LHCN-M2 (cell line): ENCODE data around the gene BBOX1. TPM values are rescaled to one million over a fixed set of nuclear protein-coding genes. Genes with fewer than 3 reads are reported as not detected.
A peak's percentile ranks its signal among the peaks of the same experiment; 100 is the strongest.

Experiments
- DNase-seq: peaks from one replicate; pipeline ENCODE4 v3.0.0-alpha.2; 2012; ENCODE audit warnings: low read depth
- total RNA-seq: library from RNA; depleted of rRNA; stranded (reverse); fragments of >200 nt; gene quantifications from 2 replicates; pipeline ENCODE4 v1.2.3, GENCODE V29; 2014

The BBOX1 gene
- total RNA-seq, 1 experiment from 2014 or later = not detected

GRCh38 chr11:27025312-27025955 lies 15.2 kb upstream of the BBOX1 start:
- no peak for DNase-seq

GRCh38 chr11:27025957-27026733 lies 14.5 kb upstream of the BBOX1 start:
- no peak for DNase-seq

- DNase-seq = no peak
Measured at GRCh38 chr11:27028561-27028965, 12.1 kb upstream of the BBOX1 start.

- DNase-seq = no peak
Measured at GRCh38 chr11:27029966-27030365, 10.6 kb upstream of the BBOX1 start.

- no peak for DNase-seq
Measured at GRCh38 chr11:27031754-27032153, 8.9 kb upstream of the BBOX1 start.

GRCh38 chr11:27039873-27040272 lies 742 bp upstream of the BBOX1 start:
- DNase-seq = no peak

- no peak for DNase-seq
Measured at GRCh38 chr11:27041141-27041899, 705 bp downstream of the BBOX1 start.

- DNase-seq = no peak
Measured at GRCh38 chr11:27046956-27047355, 6.3 kb downstream of the BBOX1 start.

- no peak for DNase-seq
Measured at GRCh38 chr11:27052668-27053067, 12.1 kb downstream of the BBOX1 start.

GRCh38 chr11:27055065-27055682 lies 14.6 kb downstream of the BBOX1 start:
- peak; percentile 77 for DNase-seq

GRCh38 chr11:27057091-27057780 lies 16.6 kb downstream of the BBOX1 start:
- no peak for DNase-seq

- DNase-seq = no peak
Measured at GRCh38 chr11:27058456-27058855, 17.8 kb downstream of the BBOX1 start.

- DNase-seq = no peak
Measured at GRCh38 chr11:27059431-27059830, 18.8 kb downstream of the BBOX1 start.

GRCh38 chr11:27060816-27061460 lies 20.3 kb downstream of the BBOX1 start:
- DNase-seq = no peak

GRCh38 chr11:27061461-27061821 lies 20.8 kb downstream of the BBOX1 start:
- no peak for DNase-seq

- DNase-seq = peak; percentile 16
Measured at GRCh38 chr11:27064086-27064485, 23.5 kb downstream of the BBOX1 start.

- DNase-seq = no peak
Measured at GRCh38 chr11:27075192-27075591, 34.6 kb downstream of the BBOX1 start.

- no peak for DNase-seq
Measured at GRCh38 chr11:27075655-27076054, 35.0 kb downstream of the BBOX1 start.

- no peak for DNase-seq
Measured at GRCh38 chr11:27076121-27076589, 35.5 kb downstream of the BBOX1 start.

GRCh38 chr11:27081056-27081455 lies 40.4 kb downstream of the BBOX1 start:
- peak; percentile 10 for DNase-seq

GRCh38 chr11:27083241-27083640 lies 42.6 kb downstream of the BBOX1 start:
- no peak for DNase-seq
